H9 (cell line): Measurements from ENCODE around the gene PAX3. TPM values are rescaled to one million over a fixed set of nuclear protein-coding genes. Genes with fewer than 3 reads are reported as not detected.

Source experiments
- DNase-seq: peaks from one replicate; pipeline ENCODE4 v3.0.0-alpha.2; 2017
- H2AFZ ChIP-seq: one replicate; pipeline ENCODE4 v1.6.1; 2013; ENCODE audit warnings: mild to moderate bottlenecking, low read length, control low read depth, moderate library complexity
- H2AK5ac ChIP-seq: 2 replicates; pipeline ENCODE4 v1.6.1; 2013; ENCODE audit warnings: low read length, control low read depth, mixed read lengths; ENCODE audit not compliant: insufficient read length
- H2BK120ac ChIP-seq: one replicate; pipeline ENCODE4 v1.6.1; 2013; ENCODE audit warnings: low read depth, mild to moderate bottlenecking, low read length, control low read depth, inconsistent platforms; ENCODE audit not compliant: poor library complexity, severe bottlenecking
- H2BK12ac ChIP-seq: 2 replicates; pipeline ENCODE4 v1.6.1; 2013; ENCODE audit warnings: low read length, control low read depth, mixed read lengths, low read depth; ENCODE audit not compliant: insufficient read length
- H2BK15ac ChIP-seq: 2 replicates; pipeline ENCODE4 v1.6.1; 2013; ENCODE audit warnings: low read depth, low read length, control low read depth
- H2BK20ac ChIP-seq: one replicate; pipeline ENCODE4 v1.6.1; 2013; ENCODE audit warnings: low read depth, mild to moderate bottlenecking, low read length, control low read depth, inconsistent platforms; ENCODE audit not compliant: poor library complexity, severe bottlenecking
- H2BK5ac ChIP-seq: 2 replicates; pipeline ENCODE4 v1.6.1; 2013; ENCODE audit warnings: low read length, control low read depth, mixed read lengths; ENCODE audit not compliant: insufficient read length
- H3K14ac ChIP-seq: 2 replicates; pipeline ENCODE4 v1.6.1; 2013; ENCODE audit warnings: low read length, control low read depth; ENCODE audit not compliant: insufficient read depth
- H3K18ac ChIP-seq: 2 replicates; pipeline ENCODE4 v1.6.1; 2013; ENCODE audit warnings: low read depth, mild to moderate bottlenecking, mixed read lengths, low read length, control low read depth; ENCODE audit not compliant: insufficient read length
- H3K23ac ChIP-seq: 2 replicates; pipeline ENCODE4 v1.6.1; 2013; ENCODE audit warnings: low read length, control low read depth, mixed read lengths, low read depth; ENCODE audit not compliant: insufficient read length
- H3K23me2 ChIP-seq: 2 replicates; pipeline ENCODE4 v1.6.1; 2013; ENCODE audit warnings: low read depth, mild to moderate bottlenecking, mixed read lengths, low read length, control low read depth; ENCODE audit not compliant: insufficient read length, poor library complexity, severe bottlenecking
- H3K27ac ChIP-seq: 2 replicates; pipeline ENCODE4 v1.5.1; 2013; ENCODE audit warnings: low read length, control low read depth, mixed read lengths, low read depth; ENCODE audit not compliant: insufficient read length
- H3K27me3 ChIP-seq: 2 replicates; pipeline ENCODE4 v1.6.1; 2013; ENCODE audit warnings: low read length, control low read depth, inconsistent platforms; ENCODE audit not compliant: insufficient read depth
- H3K4ac ChIP-seq: 2 replicates; pipeline ENCODE4 v1.6.1; 2013; ENCODE audit warnings: low read depth, mild to moderate bottlenecking, control low read depth, inconsistent platforms, low read length, moderate library complexity
- H3K4me1 ChIP-seq: 2 replicates; pipeline ENCODE4 v1.6.1; 2013; ENCODE audit warnings: low read length, control low read depth, inconsistent platforms; ENCODE audit not compliant: insufficient read depth
- H3K4me2 ChIP-seq: 2 replicates; pipeline ENCODE4 v1.6.1; 2013; ENCODE audit warnings: low read length, control low read depth, mixed read lengths; ENCODE audit not compliant: insufficient read length, insufficient read depth
- H3K56ac ChIP-seq: 2 replicates; pipeline ENCODE4 v1.6.1; 2013; ENCODE audit warnings: low read depth, mild to moderate bottlenecking, mixed read lengths, low read length, control low read depth; ENCODE audit not compliant: insufficient read length
- H3K79me1 ChIP-seq: 2 replicates; pipeline ENCODE4 v1.6.1; 2013; ENCODE audit warnings: low read depth, mild to moderate bottlenecking, moderate library complexity, low read length, control low read depth, inconsistent platforms; ENCODE audit not compliant: insufficient read depth, poor library complexity, severe bottlenecking
- H3K79me2 ChIP-seq: 2 replicates; pipeline ENCODE4 v1.6.1; 2013; ENCODE audit warnings: low read length, control low read depth, inconsistent platforms; ENCODE audit not compliant: insufficient read depth
- H3K9ac ChIP-seq: 2 replicates; pipeline ENCODE4 v1.6.1; 2013; ENCODE audit warnings: low read length, control low read depth, mixed read lengths; ENCODE audit not compliant: insufficient read length; ENCODE audit errors: extremely low read depth
- H3K9me3 ChIP-seq: one replicate; pipeline ENCODE4 v1.6.1; 2013; ENCODE audit warnings: low read depth, low read length, inconsistent platforms; ENCODE audit not compliant: control insufficient read depth
- H3T11ph ChIP-seq: one replicate; pipeline ENCODE4 v1.6.1; 2013; ENCODE audit warnings: mild to moderate bottlenecking, low read length, control low read depth, inconsistent platforms
- H4K20me1 ChIP-seq: one replicate; pipeline ENCODE4 v1.6.1; 2013; ENCODE audit not compliant: control insufficient read depth, insufficient read length, insufficient read depth
- H4K5ac ChIP-seq: 2 replicates; pipeline ENCODE4 v1.6.1; 2013; ENCODE audit warnings: low read depth, mild to moderate bottlenecking, mixed read lengths, low read length, control low read depth; ENCODE audit not compliant: insufficient read length
- H4K8ac ChIP-seq: replicated peaks from 2 replicates; pipeline ENCODE4 v1.6.1; 2013; ENCODE audit warnings: low read length, control low read depth, mixed read lengths, low read depth; ENCODE audit not compliant: insufficient read length
- H4K91ac ChIP-seq: 2 replicates; pipeline ENCODE4 v1.6.1; 2013; ENCODE audit warnings: low read depth, mild to moderate bottlenecking, moderate library complexity, mixed read lengths, low read length, control low read depth; ENCODE audit not compliant: insufficient read length
- H3K27ac Mint-ChIP-seq, 3 experiments: 2 replicates in 2 of 3; 3 replicates in 1 of 3; pipeline ENCODE4 v1.8.0; 2020 to 2021; ENCODE audit warnings: mixed read lengths in 3 of 3, mild to moderate bottlenecking in 1 of 3, moderate library complexity in 1 of 3
- H3K27me3 Mint-ChIP-seq: 2 replicates; pipeline ENCODE4 v1.8.0; 2021; ENCODE audit warnings: low read depth, mild to moderate bottlenecking, moderate library complexity, mixed read lengths
- H3K36me3 Mint-ChIP-seq, 3 experiments: 2 replicates in 2 of 3; 3 replicates in 1 of 3; pipeline ENCODE4 v1.8.0; 2020 to 2021; ENCODE audit warnings: low read depth in 3 of 3, mixed read lengths in 3 of 3; ENCODE audit not compliant: insufficient read depth in 1 of 3
- H3K4me1 Mint-ChIP-seq, 2 experiments: 2 replicates each; pipeline ENCODE4 v1.8.0; 2020; ENCODE audit warnings: mixed read lengths in 2 of 2
- H3K4me3 Mint-ChIP-seq, 2 experiments: 2 replicates in 1 of 2; 3 replicates in 1 of 2; pipeline ENCODE4 v1.8.0; 2020 to 2021; ENCODE audit warnings: mild to moderate bottlenecking in 2 of 2, mixed read lengths in 2 of 2, moderate library complexity in 1 of 2
- H3K9me3 Mint-ChIP-seq, 2 experiments: 2 replicates in 1 of 2; 3 replicates in 1 of 2; pipeline ENCODE4 v1.8.0; 2020; ENCODE audit warnings: mild to moderate bottlenecking in 2 of 2, mixed read lengths in 2 of 2, moderate library complexity in 1 of 2
- WGBS: extraction: QIAGEN DNeasy Blood & Tissue Kit; methylation state at CpG from one replicate; pipeline ENCODE4 v1.1.7; 2013; ENCODE audit warnings: missing lambda C conversion rate, low lambda C conversion rate, mixed read lengths; ENCODE audit not compliant: insufficient read length; ENCODE audit errors: extremely low coverage; 5-methylcytosine and 5-hydroxymethylcytosine counted together
- total RNA-seq: library from RNA; stranded (reverse); gene quantifications from 2 replicates; pipeline ENCODE4 v1.2.1, GENCODE V29; 2021
- TF ChIP-seq, protein P1 (sequence below): fragments of 200-600 bp; sonication (generic); conservative IDR thresholded peaks from 3 replicates; pipeline ENCODE4 v1.8.0; 2021; ENCODE audit warnings: antibody characterized with exemption, mild to moderate bottlenecking

The PAX3 gene
- total RNA-seq, 1 experiment from 2014 or later, result not detected

GRCh38 chr2:222203041-222203440 lies 95.8 kb downstream of the PAX3 start:
- no peak overlapping the region for H3K27ac Mint-ChIP-seq
- Histone ChIP-seq H3K56ac (no peak overlapping the region), H2AK5ac (no peak overlapping the region), H3K18ac (no peak overlapping the region), H2BK5ac (no peak overlapping the region), H3K23me2 (no peaks in the 10 kb centered on the region), H3K79me2 (no peaks in the 10 kb centered on the region), H3T11ph (no peak overlapping the region), H3K4me2 (no peak overlapping the region), H4K5ac (no peak overlapping the region), H4K8ac (no peak overlapping the region), H2BK15ac (no peak overlapping the region), H4K20me1 (no peaks in the 10 kb centered on the region), H3K4me1 (no peaks in the 10 kb centered on the region; the same call in 1 of the 2 replicates), H4K91ac (no peak overlapping the region), H3K14ac (no peak overlapping the region), H3K79me1 (no peaks in the 10 kb centered on the region), H3K23ac (no peak overlapping the region), H3K27ac (no peak overlapping the region), H2BK120ac (no peak overlapping the region), H3K9ac (no peak overlapping the region), H2AFZ (no peak overlapping the region), H3K4ac (no peak overlapping the region), H3K9me3 (no peaks in the 10 kb centered on the region), H2BK12ac (no peak overlapping the region), H2BK20ac (no peak overlapping the region), H3K27me3 (no peaks in the 10 kb centered on the region)
- no peaks in the 10 kb centered on the region for H3K9me3 Mint-ChIP-seq
- peaks cover 7% of the 10 kb centered on the region for H3K27me3 Mint-ChIP-seq
- no peak for DNase-seq
- no CpG with 5 or more reads among the region's 4 CpGs for WGBS
- no peaks in the 10 kb centered on the region for H3K36me3 Mint-ChIP-seq
- TF ChIP-seq, protein P1, sequence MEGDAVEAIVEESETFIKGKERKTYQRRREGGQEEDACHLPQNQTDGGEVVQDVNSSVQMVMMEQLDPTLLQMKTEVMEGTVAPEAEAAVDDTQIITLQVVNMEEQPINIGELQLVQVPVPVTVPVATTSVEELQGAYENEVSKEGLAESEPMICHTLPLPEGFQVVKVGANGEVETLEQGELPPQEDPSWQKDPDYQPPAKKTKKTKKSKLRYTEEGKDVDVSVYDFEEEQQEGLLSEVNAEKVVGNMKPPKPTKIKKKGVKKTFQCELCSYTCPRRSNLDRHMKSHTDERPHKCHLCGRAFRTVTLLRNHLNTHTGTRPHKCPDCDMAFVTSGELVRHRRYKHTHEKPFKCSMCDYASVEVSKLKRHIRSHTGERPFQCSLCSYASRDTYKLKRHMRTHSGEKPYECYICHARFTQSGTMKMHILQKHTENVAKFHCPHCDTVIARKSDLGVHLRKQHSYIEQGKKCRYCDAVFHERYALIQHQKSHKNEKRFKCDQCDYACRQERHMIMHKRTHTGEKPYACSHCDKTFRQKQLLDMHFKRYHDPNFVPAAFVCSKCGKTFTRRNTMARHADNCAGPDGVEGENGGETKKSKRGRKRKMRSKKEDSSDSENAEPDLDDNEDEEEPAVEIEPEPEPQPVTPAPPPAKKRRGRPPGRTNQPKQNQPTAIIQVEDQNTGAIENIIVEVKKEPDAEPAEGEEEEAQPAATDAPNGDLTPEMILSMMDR, result no peak
- H3K4me3 Mint-ChIP-seq, result no peak overlapping the region
- peaks cover 13 to 14% of the 10 kb centered on the region in 2 experiments for H3K4me1 Mint-ChIP-seq
